HepG2 (cell line): Measurements from ENCODE around the gene RAD18. TPM values are rescaled to one million over a fixed set of nuclear protein-coding genes. Genes with fewer than 3 reads are reported as not detected.
A peak's percentile ranks its signal among the peaks of the same experiment; 100 is the strongest.

Source experiments
- ATF2 ChIP-seq: sonication (generic); formaldehyde crosslinking; IDR thresholded peaks from 2 replicates; pipeline ENCODE4 v1.4.0; 2020; ENCODE audit warnings: missing genetic modification reagents
- CCAR2 ChIP-seq: fragments of 200-400 bp; formaldehyde crosslinking; optimal IDR thresholded peaks from 2 replicates; pipeline ENCODE3; 2018; ENCODE audit warnings: low read depth, mild to moderate bottlenecking, low read length, moderate library complexity
- CENPX ChIP-seq: sonication (generic); formaldehyde crosslinking; IDR thresholded peaks from 2 replicates; pipeline ENCODE4 v1.9.0; 2021; ENCODE audit warnings: mild to moderate bottlenecking, missing genetic modification reagents, moderate library complexity
- E2F1 ChIP-seq: sonication (generic); formaldehyde crosslinking; IDR thresholded peaks from 2 replicates; pipeline ENCODE4 v1.5.0; 2020; ENCODE audit warnings: missing genetic modification reagents
- FOXC1 ChIP-seq: sonication (generic); formaldehyde crosslinking; IDR thresholded peaks from 2 replicates; pipeline ENCODE4 v1.8.0; 2022; ENCODE audit warnings: mild to moderate bottlenecking, missing genetic modification reagents, borderline replicate concordance
- FOXP4 ChIP-seq: sonication (generic); formaldehyde crosslinking; IDR thresholded peaks from 2 replicates; pipeline ENCODE4 v1.4.0; 2020; ENCODE audit warnings: missing genetic modification reagents
- GTF3A ChIP-seq: sonication (generic); formaldehyde crosslinking; conservative IDR thresholded peaks from 2 replicates; pipeline ENCODE4 v1.4.0; 2020; ENCODE audit warnings: mild to moderate bottlenecking, missing genetic modification reagents
- ISL2 ChIP-seq: sonication (generic); formaldehyde crosslinking; IDR thresholded peaks from 2 replicates; pipeline ENCODE4 v1.5.0; 2020; ENCODE audit warnings: missing genetic modification reagents
- KDM1A ChIP-seq: IDR thresholded peaks from 2 replicates; pipeline ENCODE4 v1.6.1; 2016; ENCODE audit warnings: missing compliant biosample characterization
- MBNL3 ChIP-seq: fragments of 250-450 bp; sonication (Bioruptor Pico); conservative IDR thresholded peaks from 2 replicates; pipeline ENCODE4 v1.8.0; 2022; ENCODE audit warnings: mild to moderate bottlenecking, inconsistent platforms
- MTA1 ChIP-seq: sonication (generic); formaldehyde crosslinking; IDR thresholded peaks from 2 replicates; pipeline ENCODE4 v1.4.0; 2020; ENCODE audit warnings: missing genetic modification reagents, mild to moderate bottlenecking, borderline replicate concordance
- PCBP2 ChIP-seq: fragments of 200-400 bp; formaldehyde crosslinking; optimal IDR thresholded peaks from 2 replicates; pipeline ENCODE3; 2018; ENCODE audit warnings: low read length, low read depth; ENCODE audit not compliant: poor library complexity, severe bottlenecking
- RARA ChIP-seq: IDR thresholded peaks from 2 replicates; pipeline ENCODE4 v1.6.1; 2016; ENCODE audit warnings: missing genetic modification reagents, missing compliant biosample characterization
- TCF7 ChIP-seq: sonication (generic); IDR thresholded peaks from 2 replicates; pipeline ENCODE4 v1.6.1; 2016; ENCODE audit warnings: antibody characterized with exemption, low read depth
- THAP7 ChIP-seq: sonication (generic); formaldehyde crosslinking; IDR thresholded peaks from 2 replicates; pipeline ENCODE4 v1.8.1; 2023; ENCODE audit warnings: mild to moderate bottlenecking, missing genetic modification reagents
- ZBTB34 ChIP-seq: sonication (generic); formaldehyde crosslinking; IDR thresholded peaks from 2 replicates; pipeline ENCODE4 v1.8.0; 2022; ENCODE audit warnings: mild to moderate bottlenecking, missing genetic modification reagents
- ZBTB7B ChIP-seq: sonication (generic); formaldehyde crosslinking; IDR thresholded peaks from 2 replicates; pipeline ENCODE4 v1.4.0; 2020; ENCODE audit warnings: missing genetic modification reagents
- ZC3H13 ChIP-seq: sonication (generic); formaldehyde crosslinking; IDR thresholded peaks from 2 replicates; pipeline ENCODE4 v1.8.1; 2023; ENCODE audit warnings: mild to moderate bottlenecking, missing genetic modification reagents, moderate library complexity
- ZNF30 ChIP-seq: sonication (generic); formaldehyde crosslinking; IDR thresholded peaks from 2 replicates; pipeline ENCODE4 v1.5.0; 2020; ENCODE audit warnings: mild to moderate bottlenecking, missing genetic modification reagents
- ZNF34 ChIP-seq: sonication (generic); formaldehyde crosslinking; IDR thresholded peaks from 2 replicates; pipeline ENCODE4 v1.4.0; 2020; ENCODE audit warnings: mild to moderate bottlenecking, missing genetic modification reagents, borderline replicate concordance
- ZNF367 ChIP-seq: sonication (generic); formaldehyde crosslinking; IDR thresholded peaks from 2 replicates; pipeline ENCODE4 v1.4.0; 2020; ENCODE audit warnings: missing genetic modification reagents, borderline replicate concordance
- ZNF547 ChIP-seq: sonication (generic); formaldehyde crosslinking; IDR thresholded peaks from 2 replicates; pipeline ENCODE4 v1.5.1; 2020; ENCODE audit warnings: mild to moderate bottlenecking, missing genetic modification reagents
- ZNF598 ChIP-seq: sonication (generic); formaldehyde crosslinking; IDR thresholded peaks from 2 replicates; pipeline ENCODE4 v1.5.1; 2020; ENCODE audit warnings: mild to moderate bottlenecking, missing genetic modification reagents, borderline replicate concordance
- ZNF75D ChIP-seq: sonication (generic); formaldehyde crosslinking; IDR thresholded peaks from 2 replicates; pipeline ENCODE4 v1.8.1; 2023; ENCODE audit warnings: missing genetic modification reagents, mild to moderate bottlenecking, borderline replicate concordance
- ZNF780A ChIP-seq: sonication (generic); formaldehyde crosslinking; IDR thresholded peaks from 2 replicates; pipeline ENCODE4 v1.8.0; 2022; ENCODE audit warnings: mild to moderate bottlenecking, missing genetic modification reagents, moderate library complexity
- polyA plus RNA-seq, 8 experiments: library from polyadenylated mRNA; depleted of rRNA in 3 of 8; stranded (reverse) in 7 of 8; unstranded in 1 of 8; fragments of >200 nt; fragmentation: Illumina TruSeq in 4 of 8; extraction: Trizol in 4 of 8; gene quantifications; 2 replicates each; pipeline versions ENCODE4 v1.2.1 to v1.2.3, GENCODE V29; 2011 to 2016; ENCODE audit warnings: low read depth in 4 of 8, missing spikeins in 1 of 8, mixed read lengths in 1 of 8; ENCODE audit not compliant: insufficient read depth in 1 of 8
- total RNA-seq, 5 experiments: library from RNA; depleted of rRNA; stranded (reverse); fragments of >200 nt; fragmentation: Illumina TruSeq; extraction: Trizol; gene quantifications; 2 replicates each; pipeline ENCODE4 v1.2.3, GENCODE V29; 2016; ENCODE audit warnings: low read depth in 1 of 5

The RAD18 gene
- total and polyA plus RNA-seq, 2 of the 13 experiments (the other 11 are each of a cell fraction or from before 2014, with no cell fraction given), result 5.9 to 20.7 TPM

- TF ChIP-seq ZNF30 (CRISPR knock-in tag) (no peak), ZBTB7B (CRISPR knock-in tag) (peak; percentile 80; the same call in 1 of the 2 replicates), CENPX (CRISPR knock-in tag) (no peak), PCBP2 (no peak), ZNF367 (CRISPR knock-in tag) (no peak), ZNF547 (CRISPR knock-in tag) (no peak), CCAR2 (no peak), MBNL3 (CRISPR knock-in tag) (no peak), ISL2 (CRISPR knock-in tag) (no peak), KDM1A (no peak), FOXP4 (CRISPR knock-in tag) (no peak), ATF2 (CRISPR knock-in tag) (0 out of 2 replicates have a peak, but pooled peaks have one; percentile 55), MTA1 (no peak), THAP7 (CRISPR knock-in tag) (no peak), ZNF598 (no peak), E2F1 (CRISPR knock-in tag) (no peak), ZNF75D (CRISPR knock-in tag) (no peak), ZC3H13 (CRISPR knock-in tag) (no peak), RARA (CRISPR knock-in tag) (0 out of 2 replicates have a peak, but pooled peaks have one; percentile 22), FOXC1 (CRISPR knock-in tag) (no peak), ZNF780A (no peak), ZBTB34 (peak; percentile 35; the same call in 1 of the 2 replicates), ZNF34 (no peak), GTF3A (CRISPR knock-in tag) (no peak), TCF7 (no peak)
These were observed 83.8 kb downstream of the RAD18 start (continued) for GRCh38 chr3:8879347-8879944.
